Measurements from ENCODE around the gene TRIP12.

TRIP12 gene

DNA sequence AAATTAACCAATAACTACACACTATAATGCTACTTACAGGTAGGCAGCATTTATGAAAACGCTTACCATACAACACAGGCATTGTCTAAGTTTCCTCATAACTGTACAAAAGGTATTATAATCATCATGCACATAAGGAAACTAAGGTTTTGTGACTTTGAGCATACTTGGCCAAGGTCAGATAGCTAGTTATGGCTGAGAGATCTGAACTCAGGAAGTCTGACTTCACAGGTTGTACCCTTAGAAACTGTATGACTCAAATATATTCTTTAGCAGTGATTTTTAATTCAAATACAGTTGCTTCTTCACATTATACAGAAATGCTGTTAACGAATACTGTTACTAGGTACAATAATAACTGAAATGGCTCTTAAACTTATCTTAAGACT lies 89.3 kb downstream of the TRIP12 start:
- no peak overlapping the region for H3K4me3 Mint-ChIP-seq
- TF ChIP-seq, protein P1, sequence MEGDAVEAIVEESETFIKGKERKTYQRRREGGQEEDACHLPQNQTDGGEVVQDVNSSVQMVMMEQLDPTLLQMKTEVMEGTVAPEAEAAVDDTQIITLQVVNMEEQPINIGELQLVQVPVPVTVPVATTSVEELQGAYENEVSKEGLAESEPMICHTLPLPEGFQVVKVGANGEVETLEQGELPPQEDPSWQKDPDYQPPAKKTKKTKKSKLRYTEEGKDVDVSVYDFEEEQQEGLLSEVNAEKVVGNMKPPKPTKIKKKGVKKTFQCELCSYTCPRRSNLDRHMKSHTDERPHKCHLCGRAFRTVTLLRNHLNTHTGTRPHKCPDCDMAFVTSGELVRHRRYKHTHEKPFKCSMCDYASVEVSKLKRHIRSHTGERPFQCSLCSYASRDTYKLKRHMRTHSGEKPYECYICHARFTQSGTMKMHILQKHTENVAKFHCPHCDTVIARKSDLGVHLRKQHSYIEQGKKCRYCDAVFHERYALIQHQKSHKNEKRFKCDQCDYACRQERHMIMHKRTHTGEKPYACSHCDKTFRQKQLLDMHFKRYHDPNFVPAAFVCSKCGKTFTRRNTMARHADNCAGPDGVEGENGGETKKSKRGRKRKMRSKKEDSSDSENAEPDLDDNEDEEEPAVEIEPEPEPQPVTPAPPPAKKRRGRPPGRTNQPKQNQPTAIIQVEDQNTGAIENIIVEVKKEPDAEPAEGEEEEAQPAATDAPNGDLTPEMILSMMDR (IDR thresholded peaks at IDR 0.05; ENCODE audit: unreplicated experiment in 3 of 3): no peak
- H3K36me3 Mint-ChIP-seq (ENCODE audit: low read depth): peaks cover 49% of the 10 kb centered on the region
- peak overlapping the region in 1 of 3 experiments; percentile 38 for H3K27ac Mint-ChIP-seq
- no peaks in the 10 kb centered on the region for H3K27me3 Mint-ChIP-seq (ENCODE audit: low read depth)
- H3K4me1 Mint-ChIP-seq: no peaks in the 10 kb centered on the region
- H3K9me3 Mint-ChIP-seq: no peaks in the 10 kb centered on the region

DNA sequence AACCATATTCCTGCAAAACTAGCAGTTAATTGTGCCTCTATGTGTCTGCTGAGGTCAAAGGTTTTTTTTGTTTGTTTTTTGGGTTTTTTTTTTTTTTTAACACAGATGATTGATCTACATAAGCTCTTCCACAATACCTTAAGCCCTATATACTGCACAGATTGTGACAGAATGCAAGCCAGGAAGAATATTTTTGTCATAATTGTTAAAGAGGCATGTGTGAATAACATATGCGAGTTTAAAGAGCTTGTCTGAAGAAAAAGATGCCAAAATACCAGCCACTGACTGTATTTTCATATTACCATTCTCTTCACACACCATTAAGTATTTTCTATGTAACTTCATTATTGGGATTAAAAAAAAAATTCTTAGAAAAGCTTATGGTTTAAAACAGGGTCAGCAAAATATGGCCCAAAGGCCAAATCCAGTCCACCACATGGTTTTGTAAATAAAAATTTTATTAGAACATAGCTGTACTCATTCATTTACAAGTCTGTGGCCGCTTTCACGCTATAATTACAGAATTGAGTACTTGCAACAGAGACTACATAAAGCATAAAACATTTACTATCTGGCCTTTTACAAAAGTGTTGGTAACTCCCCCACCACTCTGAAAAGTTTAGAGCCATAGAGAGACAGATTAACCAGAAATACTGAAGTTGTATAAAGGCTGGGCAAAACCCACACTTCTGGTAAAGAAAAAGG lies 89.9 kb downstream of the TRIP12 start:
- H3K4me1 Mint-ChIP-seq: no peaks in the 10 kb centered on the region
- peak overlapping the region in 1 of 3 experiments; percentile 38 for H3K27ac Mint-ChIP-seq
- H3K36me3 Mint-ChIP-seq (ENCODE audit: low read depth): peaks cover 49% of the 10 kb centered on the region
- TF ChIP-seq, protein P1 (IDR thresholded peaks at IDR 0.05; ENCODE audit: unreplicated experiment in 3 of 3): no peak
- no peak overlapping the region for H3K4me3 Mint-ChIP-seq
- no peaks in the 10 kb centered on the region for H3K27me3 Mint-ChIP-seq (ENCODE audit: low read depth)
- no peaks in the 10 kb centered on the region for H3K9me3 Mint-ChIP-seq

DNA sequence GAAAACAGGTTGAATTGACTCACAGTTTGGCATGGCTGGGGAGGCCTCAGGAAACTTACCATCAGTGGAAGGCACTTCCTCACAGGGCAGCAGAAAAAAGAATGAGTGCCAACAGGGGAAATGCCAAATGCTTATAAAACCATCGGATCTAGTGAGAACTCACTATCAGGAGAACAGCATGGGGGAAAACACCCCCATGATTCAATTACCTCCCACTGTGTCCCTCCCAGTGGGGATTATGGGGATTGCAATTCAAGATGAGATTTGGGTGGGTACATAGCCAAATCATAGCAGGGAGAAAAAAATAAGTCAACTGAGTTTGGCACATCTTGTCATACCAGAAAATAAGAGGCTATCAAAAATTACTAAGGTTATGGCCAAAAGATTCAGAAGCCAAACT lies 96.3 kb downstream of the TRIP12 start:
- no peaks in the 10 kb centered on the region for H3K27me3 Mint-ChIP-seq (ENCODE audit: low read depth)
- no peak overlapping the region for H3K27ac Mint-ChIP-seq
- H3K36me3 Mint-ChIP-seq (ENCODE audit: low read depth): peaks cover 74% of the 10 kb centered on the region
- TF ChIP-seq, protein P1 (IDR thresholded peaks at IDR 0.05; ENCODE audit: unreplicated experiment in 3 of 3): no peak
- peaks cover 4% of the 10 kb centered on the region for H3K9me3 Mint-ChIP-seq
- H3K4me1 Mint-ChIP-seq: no peaks in the 10 kb centered on the region
- H3K4me3 Mint-ChIP-seq: no peak overlapping the region

DNA sequence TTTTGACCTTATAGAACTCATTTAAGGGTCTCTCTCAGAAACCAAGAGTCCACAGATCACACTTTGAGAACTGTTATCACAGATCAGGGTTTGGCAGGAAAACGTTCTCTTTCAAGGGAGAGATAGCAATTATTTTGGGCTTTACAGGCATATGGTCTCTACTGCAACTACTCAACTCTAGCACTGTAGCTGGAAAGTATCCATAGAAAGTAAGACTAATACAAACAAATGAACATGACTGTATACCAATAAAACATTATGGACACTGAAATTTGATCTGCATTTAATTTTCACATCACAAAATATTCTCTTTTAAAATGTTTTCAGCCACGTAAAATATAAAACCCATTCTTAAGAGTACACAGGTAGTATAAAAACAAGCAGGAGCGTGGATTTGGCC lies 100.5 kb downstream of the TRIP12 start:
- Mint-ChIP-seq H3K9me3 (peaks cover 4% of the 10 kb centered on the region), H3K4me3 (no peak overlapping the region), H3K36me3 (ENCODE audit: low read depth) (peaks cover 60% of the 10 kb centered on the region), H3K4me1 (no peaks in the 10 kb centered on the region), H3K27ac (no peak overlapping the region), H3K27me3 (ENCODE audit: low read depth) (no peaks in the 10 kb centered on the region)
- TF ChIP-seq, protein P1 (IDR thresholded peaks at IDR 0.05; ENCODE audit: unreplicated experiment in 3 of 3): no peak

DNA sequence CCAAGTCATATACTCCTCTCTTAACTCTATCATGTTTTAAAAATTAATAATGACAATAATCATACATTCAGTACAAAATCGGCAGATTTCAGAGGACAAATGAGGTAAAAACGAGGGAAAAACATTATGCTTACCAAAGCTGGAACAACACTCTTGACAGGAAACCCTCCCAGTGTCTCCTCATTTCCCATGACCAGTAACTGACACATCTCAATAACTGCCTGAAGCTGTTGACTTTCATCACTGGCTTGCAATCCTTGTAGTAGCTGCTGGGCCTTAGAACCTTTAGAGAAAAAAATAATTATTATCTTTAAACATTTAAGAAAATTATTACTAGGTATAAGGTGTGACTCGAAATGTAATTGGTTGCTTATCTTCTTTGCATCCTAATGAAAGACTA lies 103.6 kb downstream of the TRIP12 start:
- Mint-ChIP-seq H3K9me3 (no peaks in the 10 kb centered on the region), H3K27ac (no peak overlapping the region), H3K4me1 (no peaks in the 10 kb centered on the region), H3K27me3 (ENCODE audit: low read depth) (no peaks in the 10 kb centered on the region), H3K4me3 (no peak overlapping the region), H3K36me3 (ENCODE audit: low read depth) (peaks cover 43% of the 10 kb centered on the region)
- TF ChIP-seq, protein P1 (IDR thresholded peaks at IDR 0.05; ENCODE audit: unreplicated experiment in 3 of 3): no peak

DNA sequence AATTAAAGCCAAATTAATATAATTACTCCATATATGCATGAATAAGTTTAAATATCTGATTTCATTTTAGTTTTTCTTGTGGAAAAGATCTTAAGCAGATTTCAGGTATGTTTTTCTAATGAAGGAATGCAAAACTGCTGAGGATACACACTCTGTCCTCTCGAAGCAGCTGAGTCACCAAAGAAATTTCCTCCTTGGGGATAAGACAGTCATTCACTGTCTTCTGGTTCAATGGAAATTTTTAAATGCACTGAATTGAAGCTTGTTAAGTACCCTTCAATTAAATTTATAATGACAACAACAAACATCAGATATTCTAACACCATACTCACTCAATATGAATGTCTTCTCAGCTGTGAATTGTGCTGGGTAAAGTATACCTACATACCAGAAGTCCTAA lies 106.0 kb downstream of the TRIP12 start:
- H3K9me3 Mint-ChIP-seq: no peaks in the 10 kb centered on the region
- no peak overlapping the region for H3K27ac Mint-ChIP-seq
- H3K4me3 Mint-ChIP-seq: no peak overlapping the region
- TF ChIP-seq, protein P1 (IDR thresholded peaks at IDR 0.05; ENCODE audit: unreplicated experiment in 3 of 3): no peak
- peaks cover 33% of the 10 kb centered on the region for H3K36me3 Mint-ChIP-seq (ENCODE audit: low read depth)
- H3K4me1 Mint-ChIP-seq: peaks cover 5% of the 10 kb centered on the region
- no peaks in the 10 kb centered on the region for H3K27me3 Mint-ChIP-seq (ENCODE audit: low read depth)
